Activated CD4-positive, alpha-beta T cell treated with anti-CD3 and anti-CD28 coated beads, Interleukin-2, amount 10 ng/mL, durations not matched to agents 24 days and 14 days (primary cell): Measurements from ENCODE around the gene PRSS8. TPM values are rescaled to one million over a fixed set of nuclear protein-coding genes. Genes with fewer than 3 reads are reported as not detected.
"Not testable (repeated sequence)": the region's sequence is repeated elsewhere in the genome, so short reads cannot be mapped to it uniquely, and the experiment has no call there.

Source experiments
- DNase-seq: peaks from one replicate; pipeline ENCODE4 v3.0.0; 2022
- H3K27ac Mint-ChIP-seq: one replicate; pipeline ENCODE4 v1.8.0; 2022; ENCODE audit warnings: mild to moderate bottlenecking, mixed read lengths
- H3K27me3 Mint-ChIP-seq: one replicate; pipeline ENCODE4 v1.8.0; 2022; ENCODE audit warnings: mixed read lengths
- H3K36me3 Mint-ChIP-seq: one replicate; pipeline ENCODE4 v1.8.0; 2022; ENCODE audit warnings: low read depth, mild to moderate bottlenecking, mixed read lengths
- H3K4me1 Mint-ChIP-seq: one replicate; pipeline ENCODE4 v1.8.0; 2021; ENCODE audit warnings: mixed read lengths
- H3K4me3 Mint-ChIP-seq: one replicate; pipeline ENCODE4 v1.8.0; 2022; ENCODE audit warnings: mild to moderate bottlenecking, moderate library complexity, mixed read lengths
- H3K9me3 Mint-ChIP-seq: one replicate; pipeline ENCODE4 v1.8.0; 2021; ENCODE audit warnings: mixed read lengths
- intact Hi-C: fragments of 100-400 bp; cut with micrococcal nuclease; formaldehyde crosslinking; loops from one replicate; pipeline ENCODE4 v1.15.1; 2023
- total RNA-seq: library from RNA; stranded (reverse); gene quantifications from 2 replicates; pipeline ENCODE4 v1.2.3, GENCODE V29; 2022

PRSS8 gene
- total RNA-seq, 1 donor from 2014 or later: not detected

DNA sequence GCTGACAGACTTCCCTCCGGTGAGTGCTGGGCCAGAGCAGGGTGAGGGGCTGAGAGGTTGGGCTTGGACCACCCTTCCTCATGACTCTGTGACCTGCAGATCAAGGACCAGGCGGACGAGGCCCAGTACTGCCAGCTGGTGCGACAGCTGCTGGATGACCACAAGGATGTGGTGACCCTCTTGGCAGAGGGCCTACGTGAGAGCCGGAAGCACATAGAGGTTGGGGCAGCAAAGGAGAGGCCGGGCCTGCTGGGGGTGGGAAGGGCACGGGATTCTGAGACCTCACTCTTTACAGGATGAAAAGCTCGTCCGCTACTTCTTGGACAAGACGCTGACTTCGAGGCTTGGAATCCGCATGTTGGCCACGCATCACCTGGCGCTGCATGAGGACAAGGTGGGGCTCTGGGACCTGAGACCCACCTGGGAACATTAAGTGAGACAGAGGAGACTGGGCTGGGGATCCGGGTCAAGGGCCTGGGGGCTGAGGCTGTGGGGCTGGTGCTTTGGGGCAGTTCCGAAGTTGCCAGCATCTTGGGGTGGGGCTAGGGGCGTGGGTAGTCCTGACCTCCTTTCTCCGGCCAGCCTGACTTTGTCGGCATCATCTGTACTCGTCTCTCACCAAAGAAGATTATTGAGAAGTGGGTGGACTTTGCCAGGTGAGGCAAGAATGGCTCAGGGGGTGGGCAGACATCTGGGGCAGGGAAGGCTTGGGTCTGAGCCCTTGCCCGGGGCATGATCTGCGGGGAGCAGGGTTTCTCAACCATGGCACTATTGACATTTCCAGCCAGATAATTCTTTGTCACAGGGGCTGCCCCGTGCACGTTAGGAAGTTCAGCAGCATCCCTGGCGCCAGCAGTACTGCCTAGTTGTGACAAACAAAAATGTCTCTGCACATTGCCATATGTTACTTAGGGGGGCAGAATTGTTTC is 25.2 kb downstream of the PRSS8 start:
- Mint-ChIP-seq H3K36me3 (peaks cover 31% of the 10 kb centered on the region), H3K4me1 (peaks cover 24% of the 10 kb centered on the region), H3K4me3 (peak overlapping the region; percentile 80), H3K27ac (peak overlapping the region; percentile 45), H3K9me3 (no peaks in the 10 kb centered on the region), H3K27me3 (no peaks in the 10 kb centered on the region)
- DNase-seq: no peak
- intact Hi-C loops: no loop called here

DNA sequence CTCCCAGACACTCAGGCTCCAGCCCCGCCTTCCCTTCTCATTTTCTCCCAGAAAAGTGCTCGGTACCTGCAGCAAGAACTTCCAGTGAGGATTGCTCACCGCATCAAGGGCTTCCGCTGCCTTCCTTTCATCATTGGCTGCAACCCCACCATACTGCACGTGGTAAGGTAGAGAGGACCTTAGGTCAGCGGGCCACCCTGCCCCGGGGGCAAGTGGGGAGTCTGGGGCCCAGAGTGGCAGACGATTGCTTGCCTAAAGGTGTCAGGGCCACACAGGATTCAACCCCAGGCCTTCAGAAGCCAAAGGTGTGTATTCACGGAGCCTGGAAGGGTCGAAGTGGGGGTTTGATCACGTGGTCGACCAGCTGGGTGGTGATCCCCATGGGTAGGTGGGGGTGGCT is 25.9 kb downstream of the PRSS8 start:
- no peak for DNase-seq
- peak overlapping the region; percentile 80 for H3K4me3 Mint-ChIP-seq
- no peaks in the 10 kb centered on the region for H3K27me3 Mint-ChIP-seq
- H3K9me3 Mint-ChIP-seq: no peaks in the 10 kb centered on the region
- intact Hi-C loops: loop anchor here (2.0 to 10.0 kb wide), 5 partner anchors 15 to 345 kb away; partner anchors contain the start of genes ARMC5, STX4, VKORC1 and ZNF646
- peaks cover 24% of the 10 kb centered on the region for H3K4me1 Mint-ChIP-seq
- H3K27ac Mint-ChIP-seq: peak overlapping the region; percentile 77
- peaks cover 30% of the 10 kb centered on the region for H3K36me3 Mint-ChIP-seq

DNA sequence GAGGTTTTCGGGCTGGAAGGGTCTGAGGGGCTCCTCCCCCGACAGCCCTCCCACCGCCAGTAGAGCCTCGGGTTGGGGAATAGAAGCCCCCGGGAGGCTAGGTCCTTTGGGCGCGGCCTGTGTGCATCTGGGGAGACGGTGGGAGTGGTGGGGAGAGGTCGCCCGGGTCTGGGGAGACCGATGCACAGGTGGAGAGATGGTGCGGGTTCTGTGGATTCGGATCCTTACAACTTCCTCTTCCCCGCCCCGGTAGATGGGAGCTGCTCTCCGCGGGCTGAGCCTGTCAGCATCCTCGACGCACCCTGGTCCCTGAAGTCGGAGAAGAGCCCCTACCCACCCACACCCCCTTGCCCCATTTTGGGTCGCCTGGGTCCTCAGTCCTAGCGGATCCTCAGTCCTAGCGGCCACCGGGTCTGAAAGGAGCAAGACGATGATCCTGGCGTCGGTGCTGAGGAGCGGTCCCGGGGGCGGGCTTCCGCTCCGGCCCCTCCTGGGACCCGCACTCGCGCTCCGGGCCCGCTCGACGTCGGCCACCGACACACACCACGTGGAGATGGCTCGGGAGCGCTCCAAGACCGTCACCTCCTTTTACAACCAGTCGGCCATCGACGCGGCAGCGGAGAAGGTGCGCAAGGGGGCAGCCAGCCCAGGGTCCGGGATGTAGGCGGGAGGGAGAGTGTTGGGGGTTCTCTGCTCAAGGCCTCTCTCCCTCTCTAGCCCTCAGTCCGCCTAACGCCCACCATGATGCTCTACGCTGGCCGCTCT is 26.6 kb downstream of the PRSS8 start:
- peaks cover 24% of the 10 kb centered on the region for H3K4me1 Mint-ChIP-seq
- peak overlapping the region; percentile 80 for H3K4me3 Mint-ChIP-seq
- no peak for DNase-seq
- H3K9me3 Mint-ChIP-seq: no peaks in the 10 kb centered on the region
- H3K27me3 Mint-ChIP-seq: no peaks in the 10 kb centered on the region
- peak overlapping the region; percentile 51 for H3K27ac Mint-ChIP-seq
- H3K36me3 Mint-ChIP-seq: peaks cover 30% of the 10 kb centered on the region
- intact Hi-C loops: loop anchor here (2.0 to 10.0 kb wide), 5 partner anchors 14 to 346 kb away; partner anchors contain the start of genes ARMC5, STX4, VKORC1 and ZNF646

DNA sequence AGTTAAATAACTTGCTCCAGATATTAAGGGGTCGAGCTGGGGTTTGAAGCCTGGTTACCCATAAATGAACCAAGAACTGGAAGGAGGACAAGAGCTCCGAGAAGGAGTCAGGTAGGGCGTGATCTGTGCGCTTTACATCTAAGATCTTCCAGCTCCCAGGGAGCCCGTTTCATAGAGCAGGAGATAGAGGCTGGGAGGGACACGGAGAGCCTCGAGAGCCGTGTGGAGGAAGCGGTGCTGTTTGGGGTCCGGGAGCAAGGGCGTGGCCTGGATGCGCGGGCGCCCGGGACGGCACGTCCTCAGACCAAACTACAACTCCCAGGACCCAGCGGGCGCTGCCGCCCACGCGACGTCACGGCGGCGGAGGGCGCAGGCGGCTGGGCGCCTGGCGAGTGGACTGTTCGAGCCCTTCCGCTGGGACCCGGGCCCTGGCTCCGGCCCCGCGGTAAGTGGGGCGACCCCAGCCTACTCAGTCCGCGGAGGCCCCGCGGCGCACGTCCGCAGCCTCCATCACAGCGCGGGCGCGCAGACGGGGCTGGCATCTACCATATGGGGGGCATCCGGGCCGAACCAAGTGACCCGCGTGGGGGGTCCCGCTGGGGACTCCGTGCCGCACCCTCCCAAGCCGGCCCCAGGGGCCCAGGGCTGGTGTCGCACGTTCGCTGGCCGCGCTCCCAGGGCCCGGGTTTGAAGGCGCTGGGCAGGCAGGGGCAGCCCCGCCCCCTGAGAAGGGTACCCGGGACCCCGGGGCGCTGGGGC is 27.3 kb downstream of the PRSS8 start, which contains the start of gene BCKDK:
Gene BCKDK (plus strand): TSS at position 352 of the 759 bp plus-strand sequence. CDS start 838 bp downstream, outside the sequence.
- H3K4me3 Mint-ChIP-seq: peak within 1 kb of the TSS; percentile 92
- H3K27ac Mint-ChIP-seq: peak within 1 kb of the TSS; percentile 95
- intact Hi-C loops: loop anchor here (2.0 to 10.0 kb wide), 5 partner anchors 13 to 347 kb away; partner anchors contain the start of genes ARMC5, STX4, VKORC1 and ZNF646
- H3K9me3 Mint-ChIP-seq: no peaks in the 10 kb centered on the region
- peaks cover 26% of the 10 kb centered on the region for H3K36me3 Mint-ChIP-seq
- DNase-seq: peak; percentile 93
- H3K27me3 Mint-ChIP-seq: no peaks in the 10 kb centered on the region
- peaks cover 22% of the 10 kb centered on the region for H3K4me1 Mint-ChIP-seq

DNA sequence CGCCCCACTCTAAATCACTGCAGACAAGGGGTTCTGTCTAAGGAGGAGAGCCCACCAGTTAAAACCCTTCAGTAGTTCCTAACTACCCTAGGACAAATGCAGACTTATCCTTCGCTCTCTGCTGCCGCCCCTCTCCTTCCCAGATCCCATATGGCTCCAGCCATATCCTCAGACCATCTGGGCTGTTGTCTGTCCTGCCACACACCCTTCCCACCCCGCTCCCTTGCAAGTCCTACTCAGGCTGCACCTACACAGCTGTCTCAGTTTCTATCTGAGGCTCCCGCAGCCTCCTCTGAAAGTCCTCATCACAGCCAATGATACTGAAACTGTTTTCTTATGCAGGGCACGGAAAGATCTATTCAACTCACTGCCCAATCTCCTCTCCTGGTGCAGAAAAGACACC is 28.1 kb downstream of the PRSS8 start:
- Mint-ChIP-seq H3K9me3 (no peaks in the 10 kb centered on the region), H3K4me3 (peak overlapping the region; percentile 92), H3K27me3 (no peaks in the 10 kb centered on the region), H3K36me3 (peaks cover 23% of the 10 kb centered on the region), H3K27ac (peak overlapping the region; percentile 95), H3K4me1 (peaks cover 21% of the 10 kb centered on the region)
- intact Hi-C loops: loop anchor here (5.0 to 10.0 kb wide), 3 partner anchors 35 to 347 kb away; partner anchors contain the start of genes ARMC5, ZNF646 and ZNF668
- DNase-seq: peak; percentile 77

DNA sequence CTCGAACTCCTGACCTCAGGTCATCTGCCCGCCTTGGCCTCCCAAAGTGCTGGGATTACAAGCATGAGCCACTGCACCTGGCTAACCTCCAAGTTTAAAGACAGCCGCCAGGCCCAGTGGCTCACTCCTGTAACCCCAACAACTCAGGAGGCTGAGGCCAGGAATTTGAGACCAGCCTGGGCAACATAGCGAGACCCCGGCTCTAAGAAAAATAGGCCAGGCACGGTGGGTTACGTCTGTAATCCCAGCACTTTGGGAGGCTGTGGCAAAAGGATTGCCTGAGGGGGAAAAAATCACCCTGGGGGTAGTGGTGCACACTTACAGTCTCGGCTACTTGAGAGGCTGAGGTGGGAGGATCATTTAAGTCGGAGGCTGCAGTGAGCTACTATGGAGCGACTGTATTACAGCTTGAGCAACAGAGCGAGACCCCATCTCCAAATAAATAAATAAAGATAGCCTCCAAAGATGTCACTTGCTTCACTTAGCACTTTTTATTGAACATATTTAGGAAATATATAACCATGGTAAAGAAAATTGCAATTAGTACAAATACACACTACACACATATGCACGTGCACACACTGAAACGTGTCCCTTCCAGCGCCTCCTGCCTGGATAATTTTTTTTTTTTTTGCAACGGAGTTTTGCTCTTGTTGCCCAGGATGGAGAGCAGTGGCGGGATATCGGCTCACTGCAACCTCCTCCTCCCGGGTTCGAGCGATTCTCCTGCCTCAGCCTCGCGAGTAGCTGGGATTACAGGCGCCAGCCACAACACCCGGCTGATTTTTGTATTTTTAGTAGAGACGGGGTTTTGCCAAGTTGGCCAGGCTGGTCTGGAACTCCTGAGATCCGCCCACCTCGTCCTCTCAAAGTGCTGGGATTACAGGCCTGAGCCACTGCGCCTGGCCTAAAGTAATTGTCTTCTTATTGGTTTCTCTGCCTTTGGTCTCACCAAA is 28.7 kb downstream of the PRSS8 start:
- H3K4me3 Mint-ChIP-seq: peak overlapping the region; percentile 92
- intact Hi-C loops: loop anchor here (5.0 to 10.0 kb wide), 3 partner anchors 34 to 348 kb away; partner anchors contain the start of genes ARMC5, ZNF646 and ZNF668
- H3K4me1 Mint-ChIP-seq: peaks cover 20% of the 10 kb centered on the region
- DNase-seq: no peak
- no peaks in the 10 kb centered on the region for H3K27me3 Mint-ChIP-seq
- peak overlapping the region; percentile 95 for H3K27ac Mint-ChIP-seq
- H3K9me3 Mint-ChIP-seq: no peaks in the 10 kb centered on the region
- peaks cover 22% of the 10 kb centered on the region for H3K36me3 Mint-ChIP-seq

DNA sequence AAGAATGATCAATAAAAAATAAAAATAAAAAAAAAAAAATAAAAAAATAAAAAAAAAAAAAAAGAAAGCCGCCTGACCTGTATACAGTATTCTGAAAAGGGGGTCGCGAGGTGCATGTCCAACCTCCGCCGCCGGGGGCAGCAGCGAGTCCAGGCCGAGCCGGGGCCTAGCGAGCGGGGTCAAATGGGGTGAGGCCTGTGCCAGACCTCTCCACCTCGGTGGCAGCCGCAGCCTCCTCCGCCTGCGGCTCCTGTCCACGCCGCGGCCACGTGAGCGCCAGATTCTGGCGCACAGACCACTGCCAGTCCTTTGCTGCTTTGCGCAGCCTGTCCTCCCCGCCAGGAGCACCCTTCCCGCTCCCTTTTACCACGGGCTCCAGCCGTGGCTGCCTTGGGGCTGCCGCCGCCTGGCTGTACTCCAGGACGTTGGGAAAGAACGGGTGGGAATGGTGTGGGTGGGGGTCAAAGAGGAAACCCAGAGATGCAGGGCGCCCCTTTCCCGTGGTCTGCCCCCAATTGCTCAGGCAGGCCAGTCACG is 29.8 kb downstream of the PRSS8 start:
- Mint-ChIP-seq H3K4me1 (peaks cover 20% of the 10 kb centered on the region), H3K9me3 (no peaks in the 10 kb centered on the region), H3K36me3 (peaks cover 13% of the 10 kb centered on the region), H3K27me3 (no peaks in the 10 kb centered on the region), H3K27ac (peak overlapping the region; percentile 72), H3K4me3 (peak overlapping the region; percentile 51)
- DNase-seq: peak; percentile 95
- intact Hi-C loops: loop anchor here (5.0 to 10.0 kb wide), 3 partner anchors 33 to 349 kb away; partner anchors contain the start of genes ARMC5, ZNF646 and ZNF668

DNA sequence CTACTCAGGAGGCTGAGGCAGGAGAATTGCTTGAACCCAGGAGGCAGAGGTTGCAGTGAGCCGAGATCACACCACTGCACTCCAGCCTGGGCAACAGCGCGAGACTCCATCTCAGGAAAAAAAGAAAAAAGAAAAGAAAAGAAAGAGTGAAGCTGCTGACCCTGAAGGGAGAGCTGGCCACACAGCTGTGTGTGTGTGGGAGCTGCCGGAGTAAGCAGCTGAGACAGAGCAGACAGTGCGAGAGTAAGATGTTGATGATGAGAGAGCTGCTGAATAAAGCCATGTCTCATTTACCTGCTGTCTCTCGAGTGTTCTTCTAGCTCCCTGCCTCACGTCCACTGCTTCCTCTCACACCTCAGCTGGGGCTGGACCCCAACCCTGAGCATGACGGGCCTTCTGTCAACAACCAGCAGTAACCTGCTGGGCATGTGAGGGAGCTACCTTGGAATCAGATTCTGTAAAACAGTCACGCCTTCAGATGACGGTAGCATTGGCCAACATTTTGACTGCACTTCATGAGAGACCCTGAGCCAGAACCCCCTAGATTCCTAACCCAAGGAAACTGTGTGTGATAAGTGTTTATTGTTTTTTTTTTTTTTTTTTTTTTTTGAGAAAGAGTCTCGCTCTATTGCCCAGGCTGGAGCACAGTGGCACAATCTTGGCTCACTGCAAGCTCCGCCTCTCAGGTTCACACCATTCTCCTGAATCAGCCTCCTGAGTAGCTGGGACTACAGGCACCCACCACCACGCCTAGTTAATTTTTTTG is 34.5 kb downstream of the PRSS8 start:
- H3K4me3 Mint-ChIP-seq, H3K36me3 Mint-ChIP-seq, H3K4me1 Mint-ChIP-seq, H3K27me3 Mint-ChIP-seq, H3K9me3 Mint-ChIP-seq, H3K27ac Mint-ChIP-seq, DNase-seq: not testable (repeated sequence)
- intact Hi-C loops: loop anchor here (10.0 kb wide), 1 partner anchor 354 kb away; the partner anchor contains the start of gene ARMC5

DNA sequence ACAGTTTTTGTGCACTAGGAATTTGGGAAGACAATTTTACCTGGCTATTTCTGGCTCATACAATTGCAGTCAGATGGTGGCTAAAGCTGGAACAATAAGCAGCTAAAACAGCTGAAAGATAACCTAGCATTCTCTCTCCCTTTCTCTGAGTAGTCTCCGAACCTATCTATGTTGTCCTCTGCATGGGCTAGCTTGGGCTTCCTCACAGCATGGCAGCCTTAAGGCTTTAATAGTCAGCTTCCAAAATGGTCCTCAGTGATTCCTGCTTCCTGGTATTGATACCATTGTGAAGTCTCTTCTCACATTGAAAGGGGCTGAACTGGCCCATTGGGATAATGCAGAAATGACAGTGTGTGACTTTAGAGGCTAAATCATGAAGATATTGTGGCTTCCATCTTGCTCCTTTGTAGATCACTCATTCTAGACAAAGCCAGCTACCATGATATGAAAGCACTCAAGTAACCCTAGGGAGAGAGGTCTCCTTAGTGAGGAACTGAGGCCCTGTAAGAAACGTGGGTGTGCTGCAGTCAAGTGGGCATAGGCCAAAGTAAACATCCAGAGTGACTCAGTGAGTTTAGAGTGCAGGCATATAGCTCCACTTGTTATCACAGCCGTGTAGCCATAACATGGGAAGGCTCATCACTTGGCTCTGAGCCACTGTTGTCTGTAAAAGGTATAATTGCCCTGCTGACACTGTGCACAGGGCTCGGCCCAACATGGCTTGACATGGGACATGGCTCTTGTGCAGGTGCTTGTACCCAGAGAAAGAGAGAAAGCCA is 35.5 kb downstream of the PRSS8 start:
- no peaks in the 10 kb centered on the region for H3K27me3 Mint-ChIP-seq
- no peaks in the 10 kb centered on the region for H3K9me3 Mint-ChIP-seq
- H3K4me3 Mint-ChIP-seq: no peak overlapping the region
- DNase-seq: no peak
- H3K27ac Mint-ChIP-seq: no peak overlapping the region
- peaks cover 8% of the 10 kb centered on the region for H3K4me1 Mint-ChIP-seq
- no peaks in the 10 kb centered on the region for H3K36me3 Mint-ChIP-seq
- intact Hi-C loops: loop anchor here (10.0 kb wide), 1 partner anchor 355 kb away; the partner anchor contains the start of gene ARMC5

DNA sequence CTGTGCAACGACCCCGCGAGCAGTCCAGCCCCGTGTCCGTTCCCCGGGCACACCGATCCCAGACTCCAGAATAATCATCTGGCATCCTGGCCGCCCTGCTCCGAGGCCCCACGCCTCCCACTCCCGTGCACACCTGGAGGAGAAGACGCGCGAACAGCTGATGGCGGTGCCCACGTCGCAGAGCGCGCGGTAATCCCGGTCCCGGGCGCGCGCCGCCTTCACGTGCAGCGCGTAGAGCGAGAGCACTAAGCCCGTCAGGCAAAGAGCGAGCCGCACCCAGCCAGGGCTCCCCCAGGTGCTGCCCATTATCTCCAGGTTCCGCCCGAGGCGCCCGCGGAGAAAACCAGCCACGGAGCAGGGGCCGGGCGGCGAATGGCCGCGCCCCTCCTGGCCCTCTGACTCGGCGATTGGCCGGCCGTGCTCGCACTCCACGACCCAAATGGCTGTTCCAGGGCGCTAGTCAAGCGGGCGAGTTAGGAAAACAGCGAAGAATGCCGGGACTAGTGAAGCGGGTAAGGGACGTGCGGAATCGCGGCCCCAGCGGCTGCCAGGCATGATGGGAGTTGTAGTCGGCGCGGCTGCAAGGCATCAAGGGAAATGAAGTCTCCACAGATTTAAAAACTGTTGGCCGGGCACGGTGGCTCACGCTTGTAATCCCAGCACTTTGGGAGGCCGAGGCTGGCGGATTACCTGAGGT is 41.0 kb downstream of the PRSS8 start, which contains the start of gene VKORC1:
Gene VKORC1 (minus strand): TSS at position 374 of the 697 bp plus-strand sequence. CDS start 68 bp downstream, at position 306.
- peaks cover 23% of the 10 kb centered on the region for H3K4me1 Mint-ChIP-seq
- H3K4me3 Mint-ChIP-seq: peak within 1 kb of the TSS; percentile 95
- peaks cover 17% of the 10 kb centered on the region for H3K36me3 Mint-ChIP-seq
- intact Hi-C loops: loop anchor here (1.0 to 2.0 kb wide), 6 partner anchors 14 to 171 kb away; partner anchors contain the start of genes BCKDK, FBXL19, FUS and STX4
- DNase-seq: peak; percentile 96
- H3K9me3 Mint-ChIP-seq: no peaks in the 10 kb centered on the region
- no peaks in the 10 kb centered on the region for H3K27me3 Mint-ChIP-seq
- H3K27ac Mint-ChIP-seq: peak within 1 kb of the TSS; percentile 94
